Measurements from ENCODE around the gene ACSM6.

The ACSM6 gene

GRCh38 chr10:95253007-95253406, 59.0 kb downstream of the ACSM6 start:
- TF ChIP-seq POLR2AphosphoS5 (IDR thresholded peaks at IDR 0.05; ENCODE audit: low read depth, low read length) (no peak), TAF1 (IDR thresholded peaks at IDR 0.05; ENCODE audit: borderline replicate concordance, insufficient read depth, low read length) (no peak), SIN3A (IDR thresholded peaks at IDR 0.05; ENCODE audit: borderline replicate concordance, insufficient read depth, low read length) (no peak), FOXP2 (optimal IDR thresholded peaks at IDR 0.05; ENCODE audit: borderline replicate concordance, extremely low read depth, extremely low read length, insufficient read depth) (no peak), REST (IDR thresholded peaks at IDR 0.05; ENCODE audit: insufficient read depth in 1 of 2, low read depth in 2 of 2, low read length in 2 of 2) (no peak)

DNA sequence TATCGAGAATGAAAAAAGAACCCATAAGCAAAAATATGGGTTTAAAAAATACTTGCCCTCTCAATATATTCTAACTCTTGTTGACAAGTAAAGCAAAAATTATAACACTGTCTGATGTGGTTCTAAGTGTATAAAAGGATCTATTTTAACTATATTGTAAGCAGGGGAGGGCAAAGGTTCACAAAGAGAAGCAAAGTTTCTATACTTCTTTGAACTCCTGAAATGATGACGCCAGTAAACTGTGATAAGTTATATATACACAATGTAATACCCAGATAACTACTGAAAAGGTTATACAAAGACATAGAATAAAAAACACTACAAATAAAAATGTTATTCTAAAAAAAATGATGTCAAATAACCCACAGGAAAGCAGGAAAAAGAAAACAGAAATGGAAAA, 59.6 kb downstream of the ACSM6 start:
- TF ChIP-seq SIN3A (IDR thresholded peaks at IDR 0.05; ENCODE audit: borderline replicate concordance, insufficient read depth, low read length) (no peak), REST (IDR thresholded peaks at IDR 0.05; ENCODE audit: insufficient read depth in 1 of 2, low read depth in 2 of 2, low read length in 2 of 2) (no peak), FOXP2 (optimal IDR thresholded peaks at IDR 0.05; ENCODE audit: borderline replicate concordance, extremely low read depth, extremely low read length, insufficient read depth) (no peak), POLR2AphosphoS5 (IDR thresholded peaks at IDR 0.05; ENCODE audit: low read depth, low read length) (no peak), TAF1 (IDR thresholded peaks at IDR 0.05; ENCODE audit: borderline replicate concordance, insufficient read depth, low read length) (no peak)

- TF ChIP-seq SIN3A (IDR thresholded peaks at IDR 0.05; ENCODE audit: borderline replicate concordance, insufficient read depth, low read length) (no peak), FOXP2 (optimal IDR thresholded peaks at IDR 0.05; ENCODE audit: borderline replicate concordance, extremely low read depth, extremely low read length, insufficient read depth) (no peak), TAF1 (IDR thresholded peaks at IDR 0.05; ENCODE audit: borderline replicate concordance, insufficient read depth, low read length) (no peak), REST (IDR thresholded peaks at IDR 0.05; ENCODE audit: insufficient read depth in 1 of 2, low read depth in 2 of 2, low read length in 2 of 2) (no peak)
Observed at GRCh38 chr10:95254629-95255028, 60.6 kb downstream of the ACSM6 start.

GRCh38 chr10:95256268-95256667, 62.2 kb downstream of the ACSM6 start:
- TF ChIP-seq POLR2AphosphoS5 (IDR thresholded peaks at IDR 0.05; ENCODE audit: low read depth, low read length) = no peak
- no peak for TF ChIP-seq TAF1 (IDR thresholded peaks at IDR 0.05; ENCODE audit: borderline replicate concordance, insufficient read depth, low read length)

- TF ChIP-seq POLR2AphosphoS5 (IDR thresholded peaks at IDR 0.05; ENCODE audit: low read depth, low read length) (no peak), TAF1 (IDR thresholded peaks at IDR 0.05; ENCODE audit: borderline replicate concordance, insufficient read depth, low read length) (no peak), SIN3A (IDR thresholded peaks at IDR 0.05; ENCODE audit: borderline replicate concordance, insufficient read depth, low read length) (no peak), REST (IDR thresholded peaks at IDR 0.05; ENCODE audit: insufficient read depth in 1 of 2, low read depth in 2 of 2, low read length in 2 of 2) (no peak), FOXP2 (optimal IDR thresholded peaks at IDR 0.05; ENCODE audit: borderline replicate concordance, extremely low read depth, extremely low read length, insufficient read depth) (no peak)
Observed at GRCh38 chr10:95257849-95258248, 63.8 kb downstream of the ACSM6 start.
